Measurements from ENCODE around the gene DCLRE1C. TPM values are rescaled to one million over a fixed set of nuclear protein-coding genes. Genes with fewer than 3 reads are reported as not detected.

DCLRE1C gene
- total and polyA plus RNA-seq, 2 donors (not counting 3 experiments of a cell fraction or from before 2014, with no cell fraction given), result 2.1 to 15.8 TPM

GRCh38 chr10:14958872-14959220, 5.0 kb upstream of the DCLRE1C start:
- no peaks in the 10 kb centered on the region for H3K9me1 ChIP-seq (replicated peaks; ENCODE audit: control insufficient read depth, extremely low read depth, insufficient read depth, low read length)
- H3K9ac ChIP-seq (replicated peaks; ENCODE audit: extremely low read depth, insufficient read depth, low read length), result peak overlapping the region; percentile 91
- H3K4me2 ChIP-seq (ENCODE audit: insufficient read depth, low read length), result peak overlapping the region; percentile 88
- peak overlapping the region; percentile 85 to 89 (median 86) for H3K4me3 ChIP-seq (replicated peaks in 1 of 3; ENCODE audit: insufficient read depth in 1 of 3, low read depth in 1 of 3, low read length in 3 of 3)
- no peaks in the 10 kb centered on the region for H3K27me3 ChIP-seq (ENCODE audit: control insufficient read depth in 2 of 2, insufficient read depth in 2 of 2, low read length in 2 of 2)
- H3K27ac ChIP-seq (ENCODE audit: insufficient read depth, low read depth, low read length), result no peak overlapping the region
- peak; percentile 15 for FAIRE-seq
- TSS peak; percentile 51 for BruUV-seq (replicated peaks)
- ChIA-PET CTCF (interaction anchor here (0.8 kb wide), 1 partner anchor 13 kb away, joined by 6 read pairs; no protein-coding TSS in a partner anchor), POLR2A (interaction anchor here (0.9 kb wide), 1 partner anchor 44 kb away, joined by 3 read pairs; no protein-coding TSS in a partner anchor)
- dilution Hi-C loops (cut with MboI; ENCODE audit: extremely low pct_ligation_motif_present, low sequenced_read_pairs) (no loop called here), intact Hi-C loops (cut with micrococcal nuclease) (loop anchor here (1.0 to 10.0 kb wide), 4 partner anchors 80 to 354 kb away; partner anchors contain the start of gene SUV39H2)
- DNase-seq (ENCODE audit: low read depth, low spot score), result no peak
- TF ChIP-seq POLR2AphosphoS5 (IDR thresholded peaks at IDR 0.05; ENCODE audit: insufficient read depth, low read depth, low read length) (no peak), MYC (IDR thresholded peaks at IDR 0.05; ENCODE audit: low read depth, low read length) (no peak), GATA2 (IDR thresholded peaks at IDR 0.05; ENCODE audit: insufficient read depth, insufficient read length, low read depth, low read length) (no peak), EZH2 (IDR thresholded peaks at IDR 0.05; ENCODE audit: borderline replicate concordance, low read depth, low read length, severe bottlenecking) (no peak), JUN (IDR thresholded peaks at IDR 0.05; ENCODE audit: borderline replicate concordance, insufficient read depth, insufficient read length, low read depth) (no peak), FOS (IDR thresholded peaks at IDR 0.05; ENCODE audit: borderline replicate concordance, insufficient read depth, low read length) (no peak), MAX (IDR thresholded peaks at IDR 0.05; ENCODE audit: insufficient read depth, insufficient read length) (no peak), CTCF (IDR thresholded peaks at IDR 0.05; ENCODE audit: extremely low read depth in 1 of 2, insufficient read depth in 1 of 2, low read depth in 1 of 2, low read length in 2 of 2) (no peak), POLR2A (IDR thresholded peaks at IDR 0.05; ENCODE audit: low read depth, low read length) (no peak)
- H3K9me3 ChIP-seq (replicated peaks; ENCODE audit: control insufficient read depth, insufficient read depth, low read length), result no peaks in the 10 kb centered on the region
- H3K36me3 ChIP-seq (ENCODE audit: control insufficient read depth in 2 of 2, extremely low read depth in 1 of 2, insufficient read depth in 2 of 2, low read length in 2 of 2), result no peaks in the 10 kb centered on the region
- peaks cover 12% of the 10 kb centered on the region for H3K4me1 ChIP-seq (ENCODE audit: control insufficient read depth, extremely low read depth, insufficient read depth, low read length)
- no peaks in the 10 kb centered on the region for H3K79me2 ChIP-seq (ENCODE audit: control insufficient read depth, insufficient read depth, low read length)
- peak overlapping the region; percentile 100 for H2AFZ ChIP-seq (ENCODE audit: low read depth, low read length)
- no peaks in the 10 kb centered on the region for H4K20me1 ChIP-seq (replicated peaks; ENCODE audit: control insufficient read depth, extremely low read depth, insufficient read depth, low read length)

Measured in endothelial cell of umbilical vein (primary cell).